ENCODE data around the gene NDUFC2.

GRCh38 chr11:78127403-78127802 is 47.7 kb upstream of the NDUFC2 start:
- TF ChIP-seq CTCF (IDR thresholded peaks at IDR 0.05) (no peak), POLR2A (IDR thresholded peaks at IDR 0.05) (no peak)
